Glomerular endothelial cell (primary cell): ENCODE data around the gene ZNF668. TPM values are rescaled to one million over a fixed set of nuclear protein-coding genes. Genes with fewer than 3 reads are reported as not detected.

Experiments used
- DNase-seq: peaks from one replicate; pipeline ENCODE4 v3.0.0-alpha.2; 2011; ENCODE audit warnings: low read depth, low spot score; ENCODE audit errors: extremely low read depth
- total RNA-seq: library from RNA; depleted of rRNA; stranded (reverse); fragments of >200 nt; gene quantifications from 2 replicates; pipeline ENCODE4 v1.2.3, GENCODE V29; 2015

Gene ZNF668
- total RNA-seq, 1 donor from 2014 or later, result 16.3 TPM

- DNase-seq, result no peak
Observed at GRCh38 chr16:31081428-31082351, 7.7 kb upstream of the ZNF668 start.

GRCh38 chr16:31080756-31081419, 6.8 kb upstream of the ZNF668 start:
- DNase-seq, result no peak

DNA sequence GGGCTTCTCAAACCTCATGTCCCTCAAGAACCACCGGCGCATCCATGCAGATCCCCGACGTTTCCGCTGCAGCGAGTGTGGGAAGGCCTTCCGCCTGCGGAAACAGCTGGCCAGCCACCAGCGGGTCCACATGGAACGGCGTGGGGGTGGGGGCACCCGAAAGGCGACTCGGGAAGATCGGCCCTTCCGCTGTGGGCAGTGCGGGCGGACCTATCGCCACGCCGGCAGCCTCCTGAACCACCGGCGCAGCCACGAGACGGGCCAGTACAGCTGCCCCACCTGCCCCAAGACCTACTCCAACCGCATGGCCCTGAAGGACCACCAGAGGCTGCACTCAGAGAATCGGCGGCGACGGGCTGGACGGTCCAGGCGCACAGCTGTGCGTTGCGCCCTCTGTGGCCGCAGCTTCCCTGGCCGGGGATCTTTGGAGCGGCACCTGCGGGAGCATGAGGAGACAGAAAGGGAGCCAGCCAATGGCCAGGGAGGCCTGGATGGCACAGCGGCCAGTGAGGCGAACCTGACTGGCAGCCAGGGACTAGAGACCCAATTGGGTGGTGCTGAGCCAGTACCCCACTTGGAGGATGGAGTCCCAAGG, 6.1 kb upstream of the ZNF668 start:
- DNase-seq, result no peak

GRCh38 chr16:31079342-31079944, 5.4 kb upstream of the ZNF668 start:
- DNase-seq, result no peak

GRCh38 chr16:31078597-31079341, 4.7 kb upstream of the ZNF668 start:
- no peak for DNase-seq

- DNase-seq, result no peak
Observed at GRCh38 chr16:31077592-31078396, 3.8 kb upstream of the ZNF668 start.

- DNase-seq, result no peak
Observed at GRCh38 chr16:31077024-31077423, 3.0 kb upstream of the ZNF668 start.

- no peak for DNase-seq
Observed at GRCh38 chr16:31076319-31076718, 2.3 kb upstream of the ZNF668 start.

DNA sequence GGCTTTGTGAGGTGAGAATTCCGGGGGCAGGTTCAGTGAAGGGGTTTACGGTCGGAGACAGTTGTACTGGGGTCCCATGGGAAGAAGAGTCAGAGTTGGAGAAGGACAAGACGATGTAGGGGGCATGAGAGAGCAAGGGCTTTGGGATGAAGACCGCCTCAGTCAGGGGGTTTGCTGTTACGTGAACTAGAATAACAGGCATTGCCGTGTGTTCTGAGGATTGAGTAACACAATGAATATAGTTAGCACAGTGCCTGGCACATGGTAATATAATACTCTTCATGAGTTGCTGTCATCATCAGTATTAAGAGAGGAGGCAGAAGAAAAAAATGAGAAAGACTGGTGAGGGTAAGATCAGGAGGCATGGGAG, 759 bp upstream of the ZNF668 start:
- DNase-seq, result no peak

DNA sequence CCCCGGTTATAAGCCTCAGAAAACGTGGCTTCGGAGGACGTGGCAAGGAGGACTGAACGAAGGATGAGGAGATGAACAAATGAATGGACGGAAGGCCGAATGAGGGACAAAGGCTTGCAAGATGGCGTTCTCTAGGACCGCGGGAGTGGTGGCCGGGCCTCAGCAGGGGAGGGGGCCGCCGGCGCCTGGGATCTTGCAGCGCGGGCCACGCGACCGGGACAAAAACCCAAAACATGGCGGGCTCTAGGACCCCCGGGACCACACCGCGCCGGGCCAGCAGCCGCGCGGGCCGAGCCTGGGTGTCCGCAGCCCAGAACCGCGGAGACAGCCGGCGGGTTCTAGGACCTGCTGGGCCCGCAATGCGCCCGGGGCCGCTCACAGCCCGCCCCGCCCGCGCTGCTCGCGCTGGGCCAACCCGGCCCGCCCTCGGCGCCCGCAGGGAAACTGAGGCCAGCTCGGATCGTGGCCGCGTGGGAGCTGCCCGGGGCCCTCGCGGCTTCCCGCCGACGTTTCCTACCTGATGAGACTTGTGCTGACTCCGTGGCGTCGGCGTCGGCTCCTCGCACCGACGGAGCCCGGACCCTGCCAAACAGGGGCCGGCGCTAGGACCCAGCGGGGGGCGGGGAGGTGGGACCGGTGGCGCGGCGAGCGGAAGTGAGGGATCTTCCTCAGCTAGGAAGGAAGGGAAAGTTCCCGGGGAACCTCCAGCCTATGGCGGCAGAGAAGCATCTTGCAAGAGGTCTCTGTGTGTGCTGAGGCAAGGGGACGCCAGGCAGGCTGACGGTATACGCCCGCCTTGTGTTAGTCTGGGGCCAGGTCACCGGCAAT, 684 bp downstream of the ZNF668 start:
- DNase-seq, result no peak

DNA sequence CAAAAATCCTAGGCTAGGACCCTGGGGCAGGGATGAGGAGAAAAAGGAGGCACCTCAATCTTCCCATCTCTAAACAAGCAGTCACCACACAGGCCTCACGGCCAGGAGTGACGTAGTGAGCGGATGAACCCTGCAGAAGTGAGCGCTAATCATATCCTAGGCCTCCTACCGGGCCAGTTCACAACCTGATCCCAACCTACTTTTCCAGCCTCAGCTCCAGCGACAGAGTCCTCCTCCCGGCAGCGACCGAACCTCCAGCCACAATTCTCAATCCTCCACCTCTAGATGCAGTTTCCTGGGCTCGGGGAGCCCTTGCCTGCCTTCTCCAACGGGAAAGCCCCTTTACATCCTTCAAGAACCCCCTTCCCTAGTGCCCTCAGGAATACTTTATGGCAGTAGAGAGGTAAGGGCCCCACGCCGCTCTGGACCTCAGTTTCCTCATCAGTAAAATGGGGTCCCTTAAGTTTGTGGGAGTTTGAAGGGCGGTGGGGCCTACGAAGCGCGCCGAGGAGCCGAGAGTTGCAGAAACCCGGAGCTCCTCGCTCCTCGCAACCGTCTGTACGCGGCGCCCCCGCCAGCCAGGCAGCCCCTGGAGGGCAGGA, 1.4 kb downstream of the ZNF668 start:
- DNase-seq, result no peak

DNA sequence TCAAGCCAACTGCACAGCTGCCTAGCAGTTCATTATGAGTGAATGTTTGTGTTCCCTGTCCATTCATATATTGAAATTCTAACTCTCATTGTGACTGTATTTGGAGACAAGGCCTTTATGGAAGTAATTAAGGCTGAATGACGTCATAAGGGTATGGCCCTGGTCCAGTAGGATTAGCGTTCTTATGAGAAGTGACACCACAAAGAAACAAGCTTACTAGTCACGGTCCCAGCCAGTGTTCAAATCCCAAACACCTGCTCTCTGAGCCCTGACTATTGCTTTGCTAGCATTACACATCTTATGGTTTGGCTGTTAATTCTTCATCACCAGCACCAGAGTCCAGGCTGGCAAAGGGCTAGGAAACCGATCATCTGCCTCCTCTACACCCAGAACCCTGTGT, 2.2 kb downstream of the ZNF668 start:
- no peak for DNase-seq

GRCh38 chr16:31067342-31067741, 6.7 kb downstream of the ZNF668 start:
- no peak for DNase-seq

- no peak for DNase-seq
Observed at GRCh38 chr16:31064882-31065461, 9.1 kb downstream of the ZNF668 start.

DNA sequence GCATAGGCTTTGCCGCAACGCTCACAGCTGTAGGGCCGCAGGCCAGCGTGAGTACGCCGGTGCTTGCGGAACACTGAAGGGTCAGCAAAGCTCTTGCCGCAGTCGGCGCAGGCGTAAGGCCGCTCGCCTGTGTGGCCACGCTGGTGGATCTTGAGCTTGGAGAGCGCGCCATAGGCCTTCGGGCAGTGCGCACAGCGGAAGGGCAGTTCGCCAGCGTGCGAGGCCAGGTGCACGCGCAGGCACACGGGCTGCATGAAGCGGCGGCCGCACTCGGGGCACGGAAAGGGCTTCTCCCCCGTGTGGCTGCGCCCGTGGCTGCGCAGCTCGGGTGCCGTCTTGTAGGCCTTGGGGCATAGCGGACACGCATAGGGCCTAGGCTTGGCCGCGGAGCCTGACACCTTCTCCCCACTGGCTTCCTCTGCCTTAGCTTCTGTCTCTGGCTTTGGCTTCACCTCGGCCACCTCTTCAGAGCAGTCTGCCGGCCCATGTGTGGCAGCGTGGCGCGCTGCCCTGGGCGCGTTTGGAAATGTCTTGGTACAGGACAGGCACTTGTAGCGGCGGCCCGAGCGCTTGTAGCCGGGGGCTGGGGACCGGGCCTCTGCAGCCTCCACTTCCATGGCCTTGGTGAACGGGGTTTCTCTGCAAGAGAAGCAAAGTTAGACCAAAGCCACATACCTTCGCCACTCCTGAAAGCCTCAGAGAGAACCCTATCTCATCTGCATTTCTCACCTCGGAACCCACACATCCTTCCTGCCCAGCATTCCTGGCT, 10.0 kb downstream of the ZNF668 start:
- no peak for DNase-seq

DNA sequence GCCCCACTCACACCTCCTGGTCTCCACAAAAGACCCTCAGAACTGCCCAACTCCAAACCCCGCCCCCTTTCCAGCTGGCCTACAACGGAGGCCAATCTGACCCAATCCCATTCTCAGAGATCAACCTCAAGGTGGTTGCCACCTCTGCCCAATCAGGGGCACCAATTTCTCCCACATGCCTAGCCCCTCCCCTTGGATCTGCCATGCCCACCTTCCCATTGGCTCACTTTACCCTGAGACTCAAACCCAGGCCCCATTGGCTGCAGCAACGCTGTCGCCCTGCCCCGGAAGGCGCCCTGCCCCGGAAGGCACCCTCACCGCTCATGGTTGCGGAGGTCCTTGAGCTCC, 10.6 kb downstream of the ZNF668 start:
- DNase-seq, result no peak

DNA sequence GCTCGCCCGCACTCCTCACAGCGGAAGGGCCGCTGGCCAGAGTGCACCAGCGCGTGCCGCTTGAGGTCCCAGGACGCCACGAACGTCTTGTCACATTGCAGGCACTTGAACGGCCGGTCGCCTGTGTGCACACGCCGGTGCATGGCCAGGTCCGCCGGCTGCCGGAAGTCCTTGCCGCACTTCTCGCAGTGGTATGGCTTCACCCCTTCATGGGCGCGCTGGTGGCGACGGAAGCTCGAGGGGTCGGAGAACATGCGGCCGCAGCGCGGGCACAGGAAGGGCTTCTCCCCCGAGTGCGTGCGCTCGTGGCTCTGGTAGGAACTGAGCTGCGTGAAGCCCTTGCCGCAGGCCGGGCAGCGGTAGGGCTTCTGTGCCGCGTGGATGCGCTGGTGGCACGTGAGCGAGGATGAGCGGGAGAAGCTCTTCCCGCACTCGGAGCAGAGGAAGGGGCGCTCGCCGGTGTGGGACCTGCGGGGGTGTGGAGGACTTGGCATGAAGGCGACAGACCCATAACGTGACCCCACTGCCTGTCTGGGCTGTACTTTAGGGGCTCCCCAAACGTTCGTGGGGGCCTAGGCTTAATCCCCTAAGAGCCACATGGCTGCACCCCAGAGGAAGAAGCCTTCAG, 12.1 kb downstream of the ZNF668 start:
- no peak for DNase-seq
